H1 (cell line): ENCODE data around the gene SIRPB1. TPM values are rescaled to one million over a fixed set of nuclear protein-coding genes. Genes with fewer than 3 reads are reported as not detected.

Experiments used
- CTCF ChIA-PET: fragments of 300-600 bp; sonication (Branson Sonifier 250); formaldehyde crosslinking; loops from one replicate; lab custom pipeline; 2021; ENCODE audit not compliant: partially characterized antibody; lab: Charles Lee
- POLR2A ChIA-PET: fragments of 300-600 bp; sonication (Branson Sonifier 250); formaldehyde crosslinking; loops from one replicate; lab custom pipeline; 2021; ENCODE audit warnings: inconsistent platforms; ENCODE audit not compliant: partially characterized antibody; lab: Charles Lee
- DNase-seq, 2 experiments: peaks; one replicate each; pipeline versions ENCODE4 v3.0.0 to v3.0.0-alpha.2; 2010 to 2022; ENCODE audit warnings: low spot score in 2 of 2, low read depth in 1 of 2, mixed read lengths in 1 of 2
- FAIRE-seq: peaks from 2 replicates; lab custom pipeline; 2011; peaks lifted over from hg19 to GRCh38; lab: Jason Lieb, UNC
- H2AFZ ChIP-seq: 2 replicates; pipeline ENCODE4 v1.8.1; 2012; ENCODE audit warnings: low read length, inconsistent platforms
- H2AK5ac ChIP-seq: 2 replicates; pipeline ENCODE4 v1.6.1; 2013; ENCODE audit warnings: low read depth, low read length
- H2BK120ac ChIP-seq: replicated peaks from 2 replicates; pipeline ENCODE3; 2013; ENCODE audit warnings: low read depth, low read length, inconsistent platforms
- H2BK12ac ChIP-seq: 2 replicates; pipeline ENCODE4 v1.6.1; 2013; ENCODE audit warnings: low read depth, low read length
- H2BK15ac ChIP-seq: 2 replicates; pipeline ENCODE4 v1.6.1; 2013; ENCODE audit warnings: low read length
- H2BK20ac ChIP-seq: 2 replicates; pipeline ENCODE4 v1.6.1; 2013; ENCODE audit warnings: low read length
- H2BK5ac ChIP-seq: 2 replicates; pipeline ENCODE4 v1.6.1; 2013; ENCODE audit warnings: low read depth, low read length
- H3K14ac ChIP-seq: 2 replicates; pipeline ENCODE4 v1.6.1; 2013; ENCODE audit warnings: inconsistent platforms; ENCODE audit not compliant: insufficient read length
- H3K18ac ChIP-seq: 2 replicates; pipeline ENCODE4 v1.6.1; 2013; ENCODE audit warnings: low read length; ENCODE audit errors: extremely low read depth
- H3K23ac ChIP-seq: 2 replicates; pipeline ENCODE4 v1.6.1; 2013; ENCODE audit warnings: inconsistent platforms; ENCODE audit not compliant: insufficient read length
- H3K23me2 ChIP-seq: 2 replicates; pipeline ENCODE4 v1.6.1; 2013; ENCODE audit warnings: low read depth, low read length
- H3K27ac ChIP-seq: 2 replicates; pipeline ENCODE4 v1.6.1; 2011; ENCODE audit warnings: low read depth, low read length, inconsistent platforms
- H3K27me3 ChIP-seq, 4 experiments: replicated peaks in 1 of 4; 1 replicate in 1 of 4; 2 replicates in 3 of 4; pipeline versions ENCODE4 v1.6.1 to v1.8.1; 2011 to 2013; ENCODE audit warnings: low read length in 3 of 4, mild to moderate bottlenecking in 3 of 4, inconsistent platforms in 2 of 4, mixed read lengths in 2 of 4, moderate library complexity in 1 of 4; ENCODE audit not compliant: control insufficient read depth in 3 of 4, insufficient read depth in 3 of 4; ENCODE audit errors: extremely low read depth in 1 of 4
- H3K36me3 ChIP-seq, 4 experiments: 2 replicates each; pipeline versions ENCODE4 v1.6.1 to v1.8.1; 2011 to 2013; ENCODE audit warnings: mild to moderate bottlenecking in 4 of 4, low read length in 3 of 4, moderate library complexity in 2 of 4, control low read depth in 1 of 4, inconsistent platforms in 1 of 4; ENCODE audit not compliant: insufficient read depth in 4 of 4, control insufficient read depth in 2 of 4
- H3K4ac ChIP-seq: replicated peaks from 2 replicates; pipeline ENCODE3; 2013; ENCODE audit warnings: low read length, low read depth, mixed read lengths, inconsistent platforms; ENCODE audit not compliant: insufficient read length
- H3K4me1 ChIP-seq, 4 experiments: replicated peaks in 1 of 4; 1 replicate in 1 of 4; 2 replicates in 3 of 4; pipeline versions ENCODE4 v1.6.1 to v1.8.1; 2011 to 2013; ENCODE audit warnings: low read length in 3 of 4, inconsistent platforms in 2 of 4, mixed read lengths in 1 of 4; ENCODE audit not compliant: insufficient read depth in 4 of 4, control insufficient read depth in 3 of 4
- H3K4me2 ChIP-seq, 2 experiments: 2 replicates each; pipeline versions ENCODE4 v1.6.1 to v1.8.1; 2011 to 2013; ENCODE audit warnings: low read depth in 2 of 2, low read length in 2 of 2, control low read depth in 1 of 2, inconsistent platforms in 1 of 2, mild to moderate bottlenecking in 1 of 2; ENCODE audit not compliant: insufficient read depth in 1 of 2
- H3K4me3 ChIP-seq, 4 experiments: fragments of 200-600, 300-600 bp in 1 of 4; sonication (generic), shearing (Covaris generic), sonication (Bioruptor Twin) in 1 of 4; 2 replicates each; pipeline versions ENCODE4 v1.5.1 to v1.8.1; 2011 to 2016; ENCODE audit warnings: low read length in 4 of 4, low read depth in 3 of 4, control low read depth in 2 of 4, inconsistent platforms in 2 of 4, mild to moderate bottlenecking in 2 of 4, mixed read lengths in 1 of 4, moderate library complexity in 1 of 4; ENCODE audit not compliant: insufficient read depth in 2 of 4; ENCODE audit errors: extremely low read depth in 1 of 4
- H3K56ac ChIP-seq: replicated peaks from 2 replicates; pipeline ENCODE3; 2013; ENCODE audit warnings: low read depth, mild to moderate bottlenecking, mixed read lengths, low read length, inconsistent platforms; ENCODE audit not compliant: insufficient read length
- H3K79me1 ChIP-seq: 2 replicates; pipeline ENCODE4 v1.6.1; 2013; ENCODE audit warnings: low read depth, low read length, control low read depth
- H3K79me2 ChIP-seq, 2 experiments: 2 replicates each; pipeline versions ENCODE4 v1.6.1 to v1.8.1; 2012 to 2013; ENCODE audit warnings: low read length in 2 of 2, mild to moderate bottlenecking in 2 of 2, inconsistent platforms in 1 of 2; ENCODE audit not compliant: insufficient read depth in 2 of 2, control insufficient read depth in 1 of 2
- H3K9ac ChIP-seq, 4 experiments: replicated peaks in 1 of 4; 1 replicate in 1 of 4; 2 replicates in 3 of 4; pipeline versions ENCODE4 v1.6.1 to v1.8.1; 2011 to 2013; ENCODE audit warnings: low read depth in 3 of 4, low read length in 3 of 4, control low read depth in 2 of 4, mild to moderate bottlenecking in 2 of 4, moderate library complexity in 2 of 4, inconsistent platforms in 1 of 4; ENCODE audit errors: extremely low read depth in 1 of 4
- H3K9me3 ChIP-seq, 2 experiments: 2 replicates each; pipeline versions ENCODE4 v1.6.1 to v1.8.1; 2012 to 2013; ENCODE audit warnings: mild to moderate bottlenecking in 2 of 2, moderate library complexity in 2 of 2, control low read depth in 1 of 2, inconsistent platforms in 1 of 2, low read depth in 1 of 2, low read length in 1 of 2, mixed read lengths in 1 of 2; ENCODE audit not compliant: insufficient read depth in 2 of 2
- H4K20me1 ChIP-seq, 2 experiments: replicated peaks in 1 of 2; 2 replicates each; pipeline versions ENCODE3 to v1.8.1; 2011 to 2013; ENCODE audit warnings: inconsistent platforms in 2 of 2, low read length in 2 of 2, mild to moderate bottlenecking in 1 of 2; ENCODE audit not compliant: insufficient read depth in 2 of 2, control insufficient read depth in 1 of 2
- H4K5ac ChIP-seq: 2 replicates; pipeline ENCODE4 v1.6.1; 2013; ENCODE audit warnings: low read length, low read depth, mixed read lengths, inconsistent platforms; ENCODE audit not compliant: insufficient read length
- H4K8ac ChIP-seq: 2 replicates; pipeline ENCODE4 v1.8.0; 2013; ENCODE audit warnings: mild to moderate bottlenecking, moderate library complexity, low read length, inconsistent platforms; ENCODE audit not compliant: insufficient read depth; ENCODE audit errors: extremely low read depth
- H4K91ac ChIP-seq: replicated peaks from 2 replicates; pipeline ENCODE3; 2013; ENCODE audit warnings: low read length, mixed read lengths, inconsistent platforms; ENCODE audit not compliant: insufficient read length
- CTBP2 ChIP-seq: IDR thresholded peaks from 2 replicates; pipeline ENCODE4 v1.7.0; 2011; ENCODE audit warnings: borderline replicate concordance, mild to moderate bottlenecking, moderate library complexity, mixed read lengths, low read length; ENCODE audit not compliant: insufficient read depth, insufficient read length
- E2F6 ChIP-seq: IDR thresholded peaks from 2 replicates; pipeline ENCODE4 v1.6.1; 2012; ENCODE audit warnings: inconsistent platforms
- EP300 ChIP-seq, 2 experiments: IDR thresholded peaks; 1 replicate in 1 of 2; 2 replicates in 1 of 2; pipeline ENCODE4 v1.6.1; 2011 to 2012; ENCODE audit warnings: low read depth in 2 of 2, low read length in 2 of 2, mild to moderate bottlenecking in 2 of 2, borderline replicate concordance in 1 of 2, inconsistent platforms in 1 of 2, moderate library complexity in 1 of 2
- EZH2 ChIP-seq: fragments of 200-600 bp; sonication (generic); IDR thresholded peaks from 2 replicates; pipeline ENCODE4 v1.7.1; 2012; ENCODE audit warnings: low read depth, mild to moderate bottlenecking, moderate library complexity, low read length, inconsistent platforms; ENCODE audit not compliant: severe bottlenecking
- GTF2F1 ChIP-seq: IDR thresholded peaks from 2 replicates; pipeline ENCODE4 v1.6.1; 2012; ENCODE audit warnings: low read depth, low read length, improper control_type of control experiment, borderline replicate concordance
- MAFK ChIP-seq: IDR thresholded peaks from 2 replicates; pipeline ENCODE4 v1.6.1; 2012; ENCODE audit warnings: low read depth, mild to moderate bottlenecking, improper control_type of control experiment, low read length
- NANOG ChIP-seq: IDR thresholded peaks from 2 replicates; pipeline ENCODE4 v1.6.1; 2011; ENCODE audit warnings: low read length, low read depth, mild to moderate bottlenecking, inconsistent platforms; ENCODE audit not compliant: insufficient read depth, poor library complexity, severe bottlenecking
- NRF1 ChIP-seq: IDR thresholded peaks from 2 replicates; pipeline ENCODE4 v1.6.1; 2011; ENCODE audit warnings: mild to moderate bottlenecking, low read depth, low read length, improper control_type of control experiment
- POLR2AphosphoS5 ChIP-seq: IDR thresholded peaks from 2 replicates; pipeline ENCODE4 v1.6.1; 2011; ENCODE audit warnings: low read depth, low read length
- RBBP5 ChIP-seq: IDR thresholded peaks from 2 replicates; pipeline ENCODE4 v1.7.1; 2012; ENCODE audit warnings: low read depth, mild to moderate bottlenecking, inconsistent platforms, low read length, moderate library complexity, borderline replicate concordance
- SIX5 ChIP-seq: IDR thresholded peaks from 2 replicates; pipeline ENCODE4 v1.6.1; 2011; ENCODE audit warnings: mild to moderate bottlenecking, low read depth, low read length
- SP4 ChIP-seq: IDR thresholded peaks from 2 replicates; pipeline ENCODE4 v1.6.1; 2012; ENCODE audit warnings: low read length, inconsistent platforms
- TEAD4 ChIP-seq: IDR thresholded peaks from 2 replicates; pipeline ENCODE4 v1.6.1; 2012; ENCODE audit warnings: low read depth, low read length, inconsistent platforms, mixed read lengths
- YY1 ChIP-seq: IDR thresholded peaks from 2 replicates; pipeline ENCODE4 v1.6.1; 2011; ENCODE audit warnings: low read depth, mild to moderate bottlenecking, low read length
- WGBS, 2 experiments: shearing (Covaris generic) in 1 of 2; methylation state at CpG; one replicate each; pipeline versions ENCODE4 v1.1.6 to v1.1.7; 2013 to 2015; ENCODE audit warnings: low lambda C conversion rate in 2 of 2, mixed read lengths in 2 of 2, inconsistent platforms in 1 of 2, low coverage in 1 of 2, missing lambda C conversion rate in 1 of 2; ENCODE audit not compliant: insufficient replicate concordance in 2 of 2, insufficient coverage in 1 of 2, insufficient read length in 1 of 2; ENCODE audit errors: extremely low coverage in 1 of 2, missing lambda C conversion rate in 1 of 2; 5-methylcytosine and 5-hydroxymethylcytosine counted together
- polyA plus RNA-seq, 7 experiments: library from polyadenylated mRNA; depleted of rRNA in 3 of 7; stranded (reverse) in 5 of 7; unstranded in 2 of 7; fragments of >200 nt in 5 of 7; fragments of 200-250 nt in 2 of 7; gene quantifications; 1 replicate in 5 of 7; 2 replicates in 1 of 7; 4 replicates in 1 of 7; pipeline versions ENCODE4 v1.2.1 to v1.2.3, GENCODE V29; 2011 to 2013; ENCODE audit warnings: missing spikeins in 2 of 7, mixed read lengths in 2 of 7
- total RNA-seq: library from RNA; stranded (reverse); fragmentation: NEBNext Ultra II Directional; extraction: Animal tissue kit (Norgen Biotek cat#: 25700); gene quantifications from 2 replicates; pipeline ENCODE4 v1.2.1, GENCODE V29; 2021

SIRPB1 gene
- total and polyA plus RNA-seq, 2 of the 8 experiments (the other 6 are each of a cell fraction or from before 2014, with no cell fraction given): 0.14 to 0.99 TPM

- H3K23me2 ChIP-seq: no peaks in the 10 kb centered on the region
- H2BK120ac ChIP-seq: no peak overlapping the region
- no peak overlapping the region for H3K18ac ChIP-seq
- no peak overlapping the region for H3K56ac ChIP-seq
- H2BK5ac ChIP-seq: no peak overlapping the region
- no peaks in the 10 kb centered on the region for H4K20me1 ChIP-seq
- no peak overlapping the region for H4K91ac ChIP-seq
- POLR2A ChIA-PET: no interaction called here
- no peak overlapping the region for H2AK5ac ChIP-seq
- no peak overlapping the region for H3K14ac ChIP-seq
- CTCF ChIA-PET: no interaction called here
- H3K9me3 ChIP-seq: no peaks in the 10 kb centered on the region
- H3K23ac ChIP-seq: no peak overlapping the region
- H2BK20ac ChIP-seq: no peak overlapping the region
- no peaks in the 10 kb centered on the region for H3K79me2 ChIP-seq
- H3K4me1 ChIP-seq: peaks cover 0 to 9% (median 2%) of the 10 kb centered on the region in 4 experiments; a peak in 3 of 7 replicates
- no peak overlapping the region for H3K27ac ChIP-seq
- no peak overlapping the region for H4K5ac ChIP-seq
- no peaks in the 10 kb centered on the region for H3K27me3 ChIP-seq
- H3K36me3 ChIP-seq: no peaks in the 10 kb centered on the region
- no peaks in the 10 kb centered on the region for H3K79me1 ChIP-seq
- no peak overlapping the region for H3K4ac ChIP-seq
- H3K4me3 ChIP-seq: no peak overlapping the region
- H2BK12ac ChIP-seq: no peak overlapping the region
- no peak overlapping the region for H3K9ac ChIP-seq
- 92% methylated on average over 5 of the region's 5 CpGs; no CpG with 5 or more reads in 1 of the 2 experiments for WGBS, 2 experiments
- no peak for FAIRE-seq
- no peak overlapping the region for H2AFZ ChIP-seq
- H3K4me2 ChIP-seq: no peak overlapping the region
- no peak for DNase-seq
- H4K8ac ChIP-seq: no peak overlapping the region
- H2BK15ac ChIP-seq: no peak overlapping the region
- TF ChIP-seq RBBP5 (no peak), SIX5 (no peak), NRF1 (no peak), CTBP2 (no peak), EZH2 (no peak), TEAD4 (no peak), E2F6 (no peak), POLR2AphosphoS5 (no peak), GTF2F1 (no peak), YY1 (no peak), SP4 (no peak), NANOG (no peak), MAFK (no peak), EP300 (IDR thresholded peaks at IDR 0.05; ENCODE audit: borderline replicate concordance in 1 of 2, low read depth in 2 of 2, low read length in 2 of 2) (no peak)
Measured at GRCh38 chr20:1628621-1629020, 8.8 kb upstream of the SIRPB1 start.
